Suprapubic skin (tissue), 4 donors: ENCODE data around the gene IL17RB. TPM values are rescaled to one million over a fixed set of nuclear protein-coding genes. Genes with fewer than 3 reads are reported as not detected.

Experiments used
- DNase-seq, 2 donors: peaks; one replicate each; pipeline ENCODE4 v3.0.0-alpha.2; 2019; ENCODE audit warnings: low spot score in 2 of 2
- H3K27ac ChIP-seq: fragments of 200-600 bp; sonication (generic); one replicate; pipeline ENCODE4 v1.5.1; 2019
- H3K27me3 ChIP-seq: fragments of 200-600 bp; sonication (generic); one replicate; pipeline ENCODE4 v1.5.1; 2019
- H3K36me3 ChIP-seq: fragments of 200-600 bp; sonication (generic); one replicate; pipeline ENCODE4 v1.5.1; 2019
- H3K4me1 ChIP-seq: fragments of 200-600 bp; sonication (generic); one replicate; pipeline ENCODE4 v1.5.1; 2019
- H3K4me3 ChIP-seq: fragments of 200-600 bp; sonication (generic); one replicate; pipeline ENCODE4 v1.5.1; 2019; ENCODE audit warnings: mild to moderate bottlenecking
- H3K9me3 ChIP-seq: fragments of 200-600 bp; sonication (generic); one replicate; pipeline ENCODE4 v1.5.1; 2019
- EP300 ChIP-seq: sonication (generic); formaldehyde crosslinking; IDR thresholded peaks from one replicate; pipeline ENCODE4 v1.6.1; 2017; ENCODE audit warnings: antibody characterized with exemption
- POLR2A ChIP-seq, 2 donors: fragments of 450-650 bp; IDR thresholded peaks; one replicate each; pipeline ENCODE4 v1.6.1; 2017; ENCODE audit warnings: antibody characterized with exemption in 2 of 2, mild to moderate bottlenecking in 2 of 2, moderate library complexity in 2 of 2
- POLR2AphosphoS5 ChIP-seq, 3 donors: sonication (generic); formaldehyde crosslinking; IDR thresholded peaks; one replicate each; pipeline ENCODE4 v1.6.1; 2017; ENCODE audit warnings: antibody characterized with exemption in 3 of 3
- WGBS: methylation state at CpG from one replicate; pipeline ENCODE4 v1.1.5; 2018; 5-methylcytosine and 5-hydroxymethylcytosine counted together
- total RNA-seq, 4 donors: library from RNA; depleted of rRNA; stranded (reverse); fragments of >200 nt; gene quantifications; one replicate each; pipeline ENCODE4 v1.1.0, GENCODE V29; 2016
- TF ChIP-seq, protein P1 (sequence below), 2 donors: fragments of 200-600 bp in 1 of 2; fragments of 450-650 bp in 1 of 2; sonication (generic) in 1 of 2; IDR thresholded peaks; one replicate each; pipeline ENCODE4 v1.5.1; 2016 to 2019; ENCODE audit warnings: antibody characterized with exemption in 2 of 2, mild to moderate bottlenecking in 1 of 2, moderate library complexity in 1 of 2

IL17RB gene
- total RNA-seq, 4 donors from 2014 or later, result 1.7 to 5.1 (median 2.2) TPM

- no peaks in the 10 kb centered on the region for H3K4me1 ChIP-seq
- 91% methylated on average over 23 of the region's 24 CpGs for WGBS
- H3K27me3 ChIP-seq, result no peaks in the 10 kb centered on the region
- no peak for DNase-seq
- H3K9me3 ChIP-seq, result no peaks in the 10 kb centered on the region
- H3K4me3 ChIP-seq, result no peak overlapping the region
- no peak for TF ChIP-seq POLR2AphosphoS5 (IDR thresholded peaks at IDR 0.05)
- TF ChIP-seq, protein P1, sequence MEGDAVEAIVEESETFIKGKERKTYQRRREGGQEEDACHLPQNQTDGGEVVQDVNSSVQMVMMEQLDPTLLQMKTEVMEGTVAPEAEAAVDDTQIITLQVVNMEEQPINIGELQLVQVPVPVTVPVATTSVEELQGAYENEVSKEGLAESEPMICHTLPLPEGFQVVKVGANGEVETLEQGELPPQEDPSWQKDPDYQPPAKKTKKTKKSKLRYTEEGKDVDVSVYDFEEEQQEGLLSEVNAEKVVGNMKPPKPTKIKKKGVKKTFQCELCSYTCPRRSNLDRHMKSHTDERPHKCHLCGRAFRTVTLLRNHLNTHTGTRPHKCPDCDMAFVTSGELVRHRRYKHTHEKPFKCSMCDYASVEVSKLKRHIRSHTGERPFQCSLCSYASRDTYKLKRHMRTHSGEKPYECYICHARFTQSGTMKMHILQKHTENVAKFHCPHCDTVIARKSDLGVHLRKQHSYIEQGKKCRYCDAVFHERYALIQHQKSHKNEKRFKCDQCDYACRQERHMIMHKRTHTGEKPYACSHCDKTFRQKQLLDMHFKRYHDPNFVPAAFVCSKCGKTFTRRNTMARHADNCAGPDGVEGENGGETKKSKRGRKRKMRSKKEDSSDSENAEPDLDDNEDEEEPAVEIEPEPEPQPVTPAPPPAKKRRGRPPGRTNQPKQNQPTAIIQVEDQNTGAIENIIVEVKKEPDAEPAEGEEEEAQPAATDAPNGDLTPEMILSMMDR (IDR thresholded peaks at IDR 0.05), result no peak
- no peak overlapping the region for H3K27ac ChIP-seq
- no peaks in the 10 kb centered on the region for H3K36me3 ChIP-seq
These were observed 35.0 kb upstream of the IL17RB start for GRCh38 chr3:53811143-53811927.

DNA sequence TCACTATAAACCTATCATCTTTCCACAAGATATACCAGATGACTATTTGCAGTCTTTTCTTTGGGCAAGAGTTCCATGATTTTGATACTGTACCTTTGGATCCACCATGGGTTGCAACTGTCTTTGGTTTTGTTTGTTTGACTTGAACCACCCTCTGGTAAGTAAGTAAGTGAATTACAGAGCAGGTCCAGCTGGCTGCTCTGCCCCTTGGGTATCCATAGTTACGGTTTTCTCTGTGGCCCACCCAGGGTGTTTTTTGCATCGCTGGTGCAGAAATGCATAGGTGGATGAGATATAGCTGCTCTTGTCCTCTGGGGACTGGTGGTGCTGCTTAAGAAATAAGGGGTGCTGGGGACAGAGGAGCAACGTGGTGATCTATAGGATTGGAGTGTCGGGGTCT, 33.9 kb upstream of the IL17RB start:
- Histone ChIP-seq H3K27me3 (no peaks in the 10 kb centered on the region), H3K27ac (no peak overlapping the region), H3K4me3 (no peak overlapping the region), H3K36me3 (no peaks in the 10 kb centered on the region), H3K4me1 (no peaks in the 10 kb centered on the region), H3K9me3 (no peaks in the 10 kb centered on the region)
- 69% methylated on average over 4 of the region's 4 CpGs for WGBS
- TF ChIP-seq, protein P1 (IDR thresholded peaks at IDR 0.05), result no peak
- TF ChIP-seq EP300 (no peak), POLR2A (IDR thresholded peaks at IDR 0.05) (no peak), POLR2AphosphoS5 (IDR thresholded peaks at IDR 0.05) (no peak)
- DNase-seq, result no peak

DNA sequence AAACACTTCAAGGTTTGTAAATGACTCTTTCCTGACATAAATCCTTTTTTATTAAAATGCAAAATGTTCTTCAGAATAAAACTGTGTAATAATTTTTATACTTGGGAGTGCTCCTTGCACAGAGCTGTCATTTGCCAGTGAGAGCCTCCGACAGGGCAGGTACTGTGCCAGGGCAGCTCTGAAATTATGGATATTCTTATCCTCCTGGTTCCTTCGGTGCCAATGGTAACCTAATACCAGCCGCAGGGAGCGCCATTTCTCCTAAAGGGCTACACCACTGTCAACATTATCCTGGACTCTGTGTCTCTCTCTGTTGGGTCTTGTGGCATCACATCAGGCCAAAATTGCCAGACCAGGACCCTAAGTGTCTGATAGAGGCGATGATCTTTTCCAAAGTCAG, 33.1 kb upstream of the IL17RB start:
- WGBS, result 86% methylated on average over 5 of the region's 5 CpGs
- no peak for DNase-seq
- H3K4me1 ChIP-seq, result no peaks in the 10 kb centered on the region

DNA sequence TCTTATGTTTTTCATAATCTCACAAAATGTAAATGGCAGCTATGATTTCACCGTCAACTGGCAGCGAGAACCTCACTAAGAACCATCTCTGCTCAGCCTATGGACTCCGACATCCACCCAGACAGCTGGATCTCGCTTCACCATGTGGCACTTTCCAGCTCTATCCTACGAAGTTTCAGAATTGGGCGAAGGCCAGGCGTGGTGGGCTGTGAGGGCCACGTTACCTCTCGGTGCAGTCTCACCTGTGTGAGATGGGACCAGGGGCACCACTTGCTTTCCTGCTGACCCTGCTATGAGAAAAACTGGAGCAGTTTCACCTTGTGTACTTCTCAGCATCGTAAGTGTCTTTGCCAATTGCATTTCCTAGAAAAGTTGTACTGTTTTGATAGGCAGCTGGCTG, 32.5 kb upstream of the IL17RB start:
- TF ChIP-seq, protein P1 (IDR thresholded peaks at IDR 0.05), result no peak
- no peak for TF ChIP-seq EP300
- TF ChIP-seq POLR2A (IDR thresholded peaks at IDR 0.05), result no peak
- TF ChIP-seq POLR2AphosphoS5 (IDR thresholded peaks at IDR 0.05), result no peak
- WGBS, result 90% methylated on average over 10 of the region's 10 CpGs
- DNase-seq, result peak in 1 of 2 donors; percentile 28

More for the DNA sequence above, 33.1 kb upstream of the IL17RB start:
- Histone ChIP-seq H3K27ac (no peak overlapping the region), H3K36me3 (no peaks in the 10 kb centered on the region), H3K27me3 (no peaks in the 10 kb centered on the region), H3K4me3 (no peak overlapping the region), H3K9me3 (no peaks in the 10 kb centered on the region)
- no peak for TF ChIP-seq POLR2AphosphoS5 (IDR thresholded peaks at IDR 0.05)
- TF ChIP-seq, protein P1 (IDR thresholded peaks at IDR 0.05), result no peak
- no peak for TF ChIP-seq POLR2A (IDR thresholded peaks at IDR 0.05)

DNA sequence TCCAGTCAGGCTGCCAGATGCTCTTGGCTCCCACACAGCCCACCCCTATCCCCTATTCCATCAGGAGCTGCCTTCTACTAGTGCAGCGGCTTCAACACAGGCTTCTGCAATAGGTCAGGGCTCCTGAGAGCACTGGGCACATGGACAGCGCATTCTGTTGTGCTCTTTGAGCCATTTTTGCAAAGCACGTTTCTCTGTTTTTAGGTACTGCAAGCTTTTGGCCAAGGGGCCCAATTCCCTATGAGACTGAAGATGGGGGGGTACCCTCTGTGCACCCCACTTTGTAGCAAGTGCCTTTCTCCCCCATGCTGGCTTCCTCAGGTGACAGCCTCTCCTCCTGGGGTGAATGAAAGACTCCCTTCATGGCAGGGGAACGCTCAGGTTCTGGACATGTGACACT, 31.3 kb upstream of the IL17RB start:
- no peaks in the 10 kb centered on the region for H3K27me3 ChIP-seq
- 92% methylated on average over 4 of the region's 4 CpGs for WGBS
- no peaks in the 10 kb centered on the region for H3K4me1 ChIP-seq
- H3K9me3 ChIP-seq, result no peaks in the 10 kb centered on the region
- H3K27ac ChIP-seq, result no peak overlapping the region
- TF ChIP-seq EP300 (no peak), POLR2A (IDR thresholded peaks at IDR 0.05) (no peak), POLR2AphosphoS5 (IDR thresholded peaks at IDR 0.05) (no peak)
- TF ChIP-seq, protein P1 (IDR thresholded peaks at IDR 0.05), result no peak
- no peaks in the 10 kb centered on the region for H3K36me3 ChIP-seq
- no peak overlapping the region for H3K4me3 ChIP-seq
- peak in 1 of 2 donors; percentile 47 for DNase-seq

More for the DNA sequence above, 32.5 kb upstream of the IL17RB start:
- Histone ChIP-seq H3K27me3 (no peaks in the 10 kb centered on the region), H3K4me3 (no peak overlapping the region), H3K27ac (no peak overlapping the region), H3K4me1 (no peaks in the 10 kb centered on the region), H3K9me3 (no peaks in the 10 kb centered on the region), H3K36me3 (no peaks in the 10 kb centered on the region)
